SU-DHL-6 (cell line): Measurements from ENCODE around the gene CFAP58.

ENCODE experiments used
- EZH2phosphoT487 ChIP-seq: fragments of 200-600 bp; sonication (generic), shearing (Covaris generic); conservative IDR thresholded peaks from 2 replicates; pipeline ENCODE4 v1.6.1; 2018; ENCODE audit warnings: mild to moderate bottlenecking, antibody characterized with exemption, low read length, moderate library complexity, mixed read lengths
- TF ChIP-seq, protein P1 (sequence below): fragments of 200-600 bp; sonication (generic); IDR thresholded peaks from one replicate; pipeline ENCODE4 v1.5.1; 2017; ENCODE audit warnings: antibody characterized with exemption, mild to moderate bottlenecking, low read length, moderate library complexity; ENCODE audit not compliant: insufficient read depth, poor library complexity, severe bottlenecking

DNA sequence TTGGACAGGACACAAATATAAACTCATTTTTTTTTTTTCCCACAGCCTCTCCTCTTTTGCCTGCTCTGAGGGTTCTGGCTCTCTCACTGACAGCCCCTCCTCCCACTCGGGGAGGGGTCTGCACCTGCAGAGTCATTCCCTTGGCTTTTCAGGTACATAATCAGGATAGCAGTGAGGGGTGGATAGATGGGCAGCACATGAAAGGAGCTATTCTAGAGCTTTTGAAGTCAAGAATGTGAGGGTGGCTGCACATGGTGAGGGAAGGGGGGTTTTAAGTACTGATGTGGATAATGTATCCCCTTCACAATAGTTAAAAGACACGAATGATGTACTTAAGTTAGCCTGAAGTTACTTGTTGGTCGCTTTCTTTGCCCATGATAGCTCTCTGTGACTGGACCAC is 76.2 kb downstream of the CFAP58 start:
- TF ChIP-seq, protein P1, sequence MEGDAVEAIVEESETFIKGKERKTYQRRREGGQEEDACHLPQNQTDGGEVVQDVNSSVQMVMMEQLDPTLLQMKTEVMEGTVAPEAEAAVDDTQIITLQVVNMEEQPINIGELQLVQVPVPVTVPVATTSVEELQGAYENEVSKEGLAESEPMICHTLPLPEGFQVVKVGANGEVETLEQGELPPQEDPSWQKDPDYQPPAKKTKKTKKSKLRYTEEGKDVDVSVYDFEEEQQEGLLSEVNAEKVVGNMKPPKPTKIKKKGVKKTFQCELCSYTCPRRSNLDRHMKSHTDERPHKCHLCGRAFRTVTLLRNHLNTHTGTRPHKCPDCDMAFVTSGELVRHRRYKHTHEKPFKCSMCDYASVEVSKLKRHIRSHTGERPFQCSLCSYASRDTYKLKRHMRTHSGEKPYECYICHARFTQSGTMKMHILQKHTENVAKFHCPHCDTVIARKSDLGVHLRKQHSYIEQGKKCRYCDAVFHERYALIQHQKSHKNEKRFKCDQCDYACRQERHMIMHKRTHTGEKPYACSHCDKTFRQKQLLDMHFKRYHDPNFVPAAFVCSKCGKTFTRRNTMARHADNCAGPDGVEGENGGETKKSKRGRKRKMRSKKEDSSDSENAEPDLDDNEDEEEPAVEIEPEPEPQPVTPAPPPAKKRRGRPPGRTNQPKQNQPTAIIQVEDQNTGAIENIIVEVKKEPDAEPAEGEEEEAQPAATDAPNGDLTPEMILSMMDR, result no peak
- no peak for TF ChIP-seq EZH2phosphoT487
